Hematopoietic multipotent progenitor cell treated with erythropoietin and hydrocortisone succinate and interleukin-3 and kit ligand, for 15 days (in vitro differentiated cells): Measurements from ENCODE around the gene TP73.
"Not testable (repeated sequence)": the region's sequence is repeated elsewhere in the genome, so short reads cannot be mapped to it uniquely, and the experiment has no call there.

Experiments
- DNase-seq: peaks from one replicate; pipeline ENCODE4 v3.0.0-alpha.2; 2015; ENCODE audit warnings: low spot score

Gene TP73

GRCh38 chr1:3618881-3619671, 33.2 kb upstream of the TP73 start:
- DNase-seq = peak; percentile 80

GRCh38 chr1:3620708-3621107, 31.6 kb upstream of the TP73 start:
- no peak for DNase-seq

- DNase-seq = peak; percentile 16
These were observed 31.1 kb upstream of the TP73 start for GRCh38 chr1:3621151-3621671.

- DNase-seq = not testable (repeated sequence)
These were observed 30.2 kb upstream of the TP73 start for GRCh38 chr1:3622102-3622501.

DNA sequence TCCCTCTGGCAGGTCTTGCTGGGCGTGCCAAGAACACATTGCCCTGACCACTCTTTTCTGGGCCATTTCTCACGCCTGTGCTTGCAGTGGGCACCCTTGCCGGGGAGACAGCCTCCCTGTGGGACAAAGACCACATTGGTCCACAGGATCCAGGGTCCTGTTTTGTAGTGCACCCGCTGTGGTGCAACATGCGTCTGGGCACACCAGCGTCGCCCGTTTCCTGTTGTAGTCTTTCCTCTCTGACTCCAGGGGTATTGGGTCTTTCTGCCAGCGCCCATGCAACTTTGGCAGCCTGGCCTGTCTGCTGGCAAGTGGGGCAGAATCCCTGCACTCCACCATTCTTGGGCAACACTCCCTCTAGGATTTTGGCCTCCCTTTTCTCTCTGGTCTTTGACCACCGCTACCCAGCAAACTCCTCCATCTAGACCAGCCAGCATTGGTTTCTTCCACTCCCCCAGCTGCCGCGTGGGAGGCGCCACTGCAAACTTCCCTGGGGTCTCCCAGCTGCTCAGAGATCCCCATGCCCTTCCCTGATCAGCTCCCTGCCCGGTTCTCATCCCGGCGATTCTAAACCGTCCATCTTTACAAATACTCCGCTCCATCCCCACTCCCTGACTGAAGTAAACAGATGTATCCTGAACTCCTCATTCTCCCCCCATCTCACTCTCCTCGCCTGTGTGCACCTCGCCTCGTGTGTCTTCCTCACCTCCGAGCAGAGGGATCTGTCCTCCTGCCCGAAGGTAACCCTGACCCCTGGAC, 28.7 kb upstream of the TP73 start:
- DNase-seq = no peak

DNA sequence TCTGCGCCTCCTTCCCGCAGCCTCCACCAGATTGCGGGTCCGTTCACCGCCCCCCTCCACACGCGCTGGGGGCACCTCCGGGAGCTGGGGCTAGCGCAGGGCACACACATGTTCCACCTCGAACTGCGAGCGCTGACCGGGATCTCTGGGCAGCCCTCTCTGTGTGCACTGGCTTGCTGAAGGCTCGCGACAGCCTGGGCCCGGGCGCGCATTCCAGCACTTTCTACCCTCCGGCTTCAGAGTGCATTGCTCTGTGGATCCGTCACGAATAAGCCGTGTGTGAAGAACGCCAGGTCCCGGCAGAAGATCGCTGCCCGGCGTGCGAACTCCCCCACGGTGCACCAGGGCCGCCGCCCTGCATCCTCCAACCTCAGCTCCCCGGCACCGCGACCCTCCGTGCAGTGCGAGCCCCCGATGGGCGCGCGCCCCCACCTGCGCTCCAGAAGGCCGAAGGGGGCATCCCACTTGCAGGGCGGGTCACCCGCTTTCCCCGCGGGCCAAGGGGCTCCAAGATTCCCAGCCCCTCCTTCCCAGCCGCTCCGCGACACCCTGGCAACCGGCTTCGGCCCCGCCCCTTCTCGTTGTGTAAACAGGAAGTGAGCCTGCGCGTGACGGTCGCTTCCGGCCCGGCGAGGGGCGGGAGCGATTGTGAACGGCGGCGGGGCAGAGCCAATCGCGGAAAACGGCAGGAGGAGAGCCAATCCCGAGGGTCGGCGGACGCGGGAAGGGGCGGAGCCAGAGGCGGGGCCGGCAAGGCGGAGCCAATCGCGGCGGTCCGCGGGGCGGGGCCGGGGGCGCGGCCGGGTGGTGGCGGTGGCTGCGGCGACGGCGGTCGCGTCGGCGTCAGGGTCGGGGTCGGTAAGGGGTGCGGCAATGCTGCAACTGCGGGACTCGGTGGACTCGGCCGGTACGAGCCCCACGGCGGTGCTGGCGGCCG, 27.8 kb upstream of the TP73 start, which contains the start of gene TPRG1L:
TSS of gene TPRG1L (plus strand) at position 816 of the 937 bp plus-strand sequence. CDS start at position 874, 58 bp downstream.
- peak; percentile 99 for DNase-seq

- peak; percentile 62 for DNase-seq
These were observed 27.0 kb upstream of the TP73 start for GRCh38 chr1:3625151-3625907.

- DNase-seq = no peak
These were observed 26.3 kb upstream of the TP73 start for GRCh38 chr1:3626025-3626424.

DNA sequence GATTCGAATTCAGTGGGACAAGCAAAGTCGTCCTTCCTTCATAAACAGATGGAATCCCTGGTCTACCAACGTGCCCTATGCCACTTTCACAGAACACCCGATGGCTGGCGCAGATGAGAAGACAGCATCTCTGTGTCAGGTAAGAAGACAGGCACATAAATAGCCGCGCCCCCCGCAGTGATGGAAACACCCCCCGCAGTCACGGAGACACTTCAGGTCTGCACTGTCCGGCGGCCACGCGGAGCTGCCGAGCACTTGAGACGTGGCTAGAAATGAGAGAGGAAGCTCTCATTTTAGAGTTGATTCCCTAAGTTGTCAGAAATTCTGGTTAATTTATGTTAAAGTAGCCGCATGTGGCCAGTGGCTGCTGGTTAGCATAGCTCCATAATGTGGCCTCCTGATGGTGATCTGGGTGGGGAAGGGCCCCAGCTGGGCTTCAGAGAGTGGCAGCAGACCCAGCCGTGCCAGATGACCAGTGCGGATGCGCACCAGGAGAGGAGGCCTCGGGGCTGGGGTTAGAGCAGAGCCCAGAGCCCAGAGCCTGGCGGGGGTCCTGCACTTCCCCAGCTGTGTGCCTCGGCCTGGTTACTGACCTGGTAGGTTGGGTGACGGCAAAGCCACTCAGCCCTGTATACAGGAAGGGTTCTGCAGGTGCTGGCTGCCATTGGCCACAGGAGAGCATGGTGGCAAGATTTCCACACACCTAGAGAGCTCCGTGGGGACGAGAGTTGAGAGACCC, 24.6 kb upstream of the TP73 start:
- DNase-seq = no peak

GRCh38 chr1:3628445-3628844, 23.9 kb upstream of the TP73 start:
- no peak for DNase-seq

DNA sequence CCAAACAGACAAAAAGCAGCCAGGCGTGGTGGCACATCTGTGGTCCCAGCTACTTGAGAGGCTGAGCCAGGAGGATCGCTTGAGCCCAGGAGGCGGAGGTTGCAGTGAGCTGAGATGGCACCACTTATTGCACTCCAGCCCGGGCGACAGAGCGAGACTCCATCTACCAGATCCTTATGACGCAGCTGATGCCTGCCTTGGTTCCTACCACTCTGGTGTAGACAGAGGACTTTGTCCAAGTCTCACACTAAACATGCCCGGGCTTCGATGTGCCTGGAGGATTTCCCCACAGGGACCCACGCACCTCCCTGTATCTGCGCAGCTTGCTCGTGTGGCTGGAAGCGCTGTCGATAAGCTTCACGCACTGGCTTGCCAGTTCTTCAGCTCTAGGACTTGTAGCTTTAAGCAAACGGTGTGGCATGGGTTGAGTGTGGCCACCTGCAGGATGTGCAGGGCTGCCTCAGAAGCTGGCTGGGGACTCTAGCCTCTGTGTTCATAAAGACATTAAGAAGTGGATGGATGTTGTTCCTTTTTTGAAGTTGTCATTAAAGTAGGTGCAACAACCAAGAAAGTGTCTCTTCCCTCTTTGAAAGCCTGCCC, 22.7 kb upstream of the TP73 start:
- no peak for DNase-seq

DNA sequence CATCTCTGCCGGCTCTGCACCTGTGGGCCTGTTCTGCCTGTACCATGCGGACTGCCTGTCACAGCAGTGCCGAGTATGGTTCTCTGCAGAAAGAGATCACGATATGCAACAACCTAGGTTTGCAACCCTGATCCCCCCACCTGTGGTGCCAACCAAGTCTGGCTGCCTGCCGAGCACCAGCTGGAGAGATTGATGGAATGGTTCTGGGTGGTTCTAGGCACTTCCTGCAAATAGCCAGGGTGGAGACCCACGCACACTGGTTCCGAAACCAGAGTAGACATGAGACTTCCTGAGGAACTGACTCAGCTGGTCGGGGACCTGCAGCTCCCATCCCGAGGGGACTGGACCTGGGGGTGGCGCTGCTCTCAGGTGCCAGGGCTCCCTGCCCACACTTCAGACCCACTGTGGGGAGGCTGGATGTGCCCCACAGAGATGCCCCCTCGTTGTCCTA, 22.1 kb upstream of the TP73 start:
- no peak for DNase-seq

GRCh38 chr1:3630914-3631313, 21.4 kb upstream of the TP73 start:
- DNase-seq = no peak

DNA sequence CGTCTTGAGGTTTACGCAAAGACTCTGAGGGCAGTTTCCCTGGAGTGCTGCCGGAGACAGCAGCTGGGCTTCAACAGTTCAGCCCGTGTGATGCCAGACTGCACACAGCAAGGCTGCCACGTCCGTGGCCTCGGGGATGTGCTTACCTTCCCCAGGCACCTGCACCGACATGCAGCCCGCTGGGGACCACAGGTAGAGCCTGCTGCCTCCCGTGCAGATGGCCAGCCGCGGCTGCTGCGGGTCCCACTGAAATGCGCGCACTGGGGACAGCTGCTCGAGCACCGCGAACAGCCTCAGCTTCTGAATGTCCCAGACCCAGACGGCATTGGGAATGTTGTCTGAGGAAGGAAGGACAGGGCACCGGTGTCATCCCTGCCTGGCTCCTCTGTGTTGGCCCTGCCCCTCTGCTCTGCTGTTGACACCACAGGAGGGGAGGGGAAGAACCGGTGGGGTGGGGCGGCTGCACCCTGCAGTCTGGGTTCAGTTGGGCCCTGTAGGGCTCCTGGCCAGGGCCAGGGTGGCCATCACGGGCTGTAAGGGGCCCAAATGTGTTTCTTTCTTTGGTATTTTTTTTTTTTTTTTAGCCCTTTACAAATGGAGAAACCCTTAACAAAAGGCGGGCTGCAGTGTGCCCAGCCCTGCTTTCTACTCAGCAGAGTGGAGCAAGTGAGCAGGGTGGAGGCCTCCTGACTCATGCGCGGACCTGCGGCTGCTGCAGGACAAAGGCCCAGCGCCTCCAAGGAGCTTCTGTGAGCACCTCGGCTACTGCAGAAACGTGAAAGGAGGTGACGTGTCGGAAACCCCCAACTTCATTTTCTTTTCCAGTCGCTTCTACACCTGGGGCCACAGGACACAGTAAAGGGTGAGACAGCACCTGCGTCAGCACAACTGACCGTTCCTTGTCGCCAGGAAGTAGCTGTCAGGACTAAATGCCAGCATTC, 20.7 kb upstream of the TP73 start:
- DNase-seq = no peak

- DNase-seq = no peak
These were observed 20.0 kb upstream of the TP73 start for GRCh38 chr1:3632298-3632697.

GRCh38 chr1:3632716-3633343, 19.5 kb upstream of the TP73 start:
- no peak for DNase-seq

- no peak for DNase-seq
These were observed 18.8 kb upstream of the TP73 start for GRCh38 chr1:3633344-3634058.
